T-cell (primary cell): ENCODE measurements around the gene CPNE8. TPM values are rescaled to one million over a fixed set of nuclear protein-coding genes. Genes with fewer than 3 reads are reported as not detected.

ENCODE experiments used
- ATAC-seq, 4 experiments: fragments of 200-7000 bp in 3 of 4; fragments of 150-1000 bp in 1 of 4; cut with Tn5 transposase; replicated peaks in 1 of 4; 1 replicate in 3 of 4; 2 replicates in 1 of 4; pipeline ENCODE4 v1.10.0; 2021; ENCODE audit warnings: moderate library complexity in 3 of 4, mild to moderate bottlenecking in 2 of 4, moderate number of reproducible peaks in 1 of 4
- CTCF ChIA-PET, 2 donors: fragments of 300-600 bp; sonication (Branson Sonifier 250); formaldehyde crosslinking; loops; one replicate each; lab custom pipeline; 2022; ENCODE audit warnings: antibody characterized with exemption in 2 of 2; lab: Charles Lee
- POLR2A ChIA-PET, 2 donors: fragments of 300-600 bp; sonication (Branson Sonifier 250); formaldehyde crosslinking; loops; one replicate each; lab custom pipeline; 2022; ENCODE audit warnings: antibody characterized with exemption in 2 of 2; lab: Charles Lee
- DNase-seq, 35 experiments: peaks; one replicate each; pipeline versions ENCODE4 v3.0.0 to v3.0.0-alpha.2; 2013 to 2023
- H3K27ac ChIP-seq: one replicate; pipeline ENCODE4 v1.5.1; 2013; ENCODE audit warnings: low read length
- H3K27me3 ChIP-seq, 2 experiments: replicated peaks in 1 of 2; 1 replicate in 1 of 2; 2 replicates in 1 of 2; pipeline versions ENCODE4 v1.6.1 to v1.7.0; 2013; ENCODE audit warnings: low read length in 1 of 2, mixed read lengths in 1 of 2; ENCODE audit not compliant: control insufficient read depth in 2 of 2, insufficient read depth in 2 of 2; ENCODE audit errors: extremely low read depth in 1 of 2
- H3K36me3 ChIP-seq, 2 donors: 1 replicate in 1 of 2; 2 replicates in 1 of 2; pipeline versions ENCODE4 v1.6.1 to v1.7.0; 2013; ENCODE audit warnings: low read length in 1 of 2; ENCODE audit not compliant: control insufficient read depth in 2 of 2, insufficient read depth in 1 of 2; ENCODE audit errors: extremely low read depth in 1 of 2
- H3K4me1 ChIP-seq, 2 experiments: 1 replicate in 1 of 2; 2 replicates in 1 of 2; pipeline versions ENCODE4 v1.6.1 to v1.7.0; 2013; ENCODE audit warnings: low read length in 2 of 2, mixed read lengths in 1 of 2; ENCODE audit not compliant: insufficient read depth in 2 of 2, control insufficient read depth in 1 of 2; ENCODE audit errors: extremely low read depth in 1 of 2
- H3K4me3 ChIP-seq, 2 donors: 1 replicate in 1 of 2; 2 replicates in 1 of 2; pipeline versions ENCODE4 v1.5.1 to v1.7.0; 2013; ENCODE audit warnings: mild to moderate bottlenecking in 2 of 2, low read length in 1 of 2, moderate library complexity in 1 of 2; ENCODE audit not compliant: control insufficient read depth in 1 of 2; ENCODE audit errors: extremely low read depth in 1 of 2
- H3K9me3 ChIP-seq: 2 replicates; pipeline ENCODE4 v1.7.0; 2013
- H3K27ac Mint-ChIP-seq, 2 donors: one replicate each; pipeline ENCODE4 v1.8.0; 2020 to 2021; ENCODE audit warnings: mild to moderate bottlenecking in 2 of 2, mixed read lengths in 2 of 2
- H3K27me3 Mint-ChIP-seq, 2 donors: one replicate each; pipeline ENCODE4 v1.8.0; 2021 to 2022; ENCODE audit warnings: mixed read lengths in 2 of 2
- H3K36me3 Mint-ChIP-seq: one replicate; pipeline ENCODE4 v1.8.0; 2021; ENCODE audit warnings: mixed read lengths
- H3K4me1 Mint-ChIP-seq, 3 donors: one replicate each; pipeline ENCODE4 v1.8.0; 2020 to 2022; ENCODE audit warnings: mixed read lengths in 3 of 3, mild to moderate bottlenecking in 1 of 3
- H3K4me3 Mint-ChIP-seq, 3 donors: one replicate each; pipeline ENCODE4 v1.8.0; 2020 to 2022; ENCODE audit warnings: mild to moderate bottlenecking in 3 of 3, mixed read lengths in 3 of 3, moderate library complexity in 3 of 3
- H3K9me3 Mint-ChIP-seq, 3 donors: one replicate each; pipeline ENCODE4 v1.8.0; 2020 to 2022; ENCODE audit warnings: mixed read lengths in 3 of 3
- WGBS: methylation state at CpG from one replicate; pipeline ENCODE4 v1.1.5; 2013; ENCODE audit warnings: missing lambda C conversion rate; ENCODE audit not compliant: insufficient coverage; 5-methylcytosine and 5-hydroxymethylcytosine counted together
- total RNA-seq, 35 experiments: library from RNA in 6 of 35; stranded (reverse) in 6 of 35; fragments of 120-200 nt in 1 of 35; gene quantifications; one replicate each; pipeline versions ENCODE4 v1.2.1 to v1.2.4 and lab custom pipeline; 2013 to 2026

Gene CPNE8
- total RNA-seq, 5 donors from 2014 or later (not counting 1 experiment from before 2014, with no cell fraction given) = 1.8 to 6.1 (median 2.3) TPM

DNA sequence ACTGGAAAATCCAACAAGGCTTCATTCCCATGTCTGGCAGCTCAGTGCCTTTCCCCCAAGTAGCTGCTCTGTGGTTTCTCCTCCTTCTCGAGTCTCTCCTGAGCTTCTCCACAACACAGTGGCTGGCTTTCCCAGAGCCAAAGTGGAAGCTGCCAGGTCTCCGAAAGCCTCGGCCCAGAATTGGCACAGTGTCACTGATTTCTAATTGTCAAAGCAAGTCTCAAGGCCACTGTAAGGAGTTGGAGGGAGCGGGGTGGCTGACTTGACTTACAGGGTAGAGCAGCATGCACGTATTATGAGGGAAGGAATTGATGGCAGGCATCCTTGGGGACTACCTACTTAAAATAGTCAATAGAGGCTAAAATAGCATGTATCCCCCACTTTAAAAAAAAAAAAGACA is 6.7 kb upstream of the CPNE8 start:
- no peak overlapping the region for H3K4me3 ChIP-seq
- Mint-ChIP-seq H3K36me3 (no peaks in the 10 kb centered on the region), H3K4me3 (no peak overlapping the region), H3K27me3 (peaks cover 8 to 21% of the 10 kb centered on the region in 2 donors), H3K4me1 (peaks cover 2 to 3% (median 3%) of the 10 kb centered on the region in 3 donors), H3K27ac (no peak overlapping the region), H3K9me3 (peaks cover 0 to 4% (median 0%) of the 10 kb centered on the region in 3 donors)
- no peaks in the 10 kb centered on the region for H3K4me1 ChIP-seq
- ATAC-seq = no peak
- DNase-seq = no peak
- ChIA-PET POLR2A (no interaction called here), CTCF (no interaction called here)
- H3K27me3 ChIP-seq = no peaks in the 10 kb centered on the region
- H3K27ac ChIP-seq = no peak overlapping the region
- H3K9me3 ChIP-seq = no peaks in the 10 kb centered on the region
- H3K36me3 ChIP-seq = no peaks in the 10 kb centered on the region
- no CpG with 5 or more reads among the region's 5 CpGs for whole genome bisulfite sequencing

DNA sequence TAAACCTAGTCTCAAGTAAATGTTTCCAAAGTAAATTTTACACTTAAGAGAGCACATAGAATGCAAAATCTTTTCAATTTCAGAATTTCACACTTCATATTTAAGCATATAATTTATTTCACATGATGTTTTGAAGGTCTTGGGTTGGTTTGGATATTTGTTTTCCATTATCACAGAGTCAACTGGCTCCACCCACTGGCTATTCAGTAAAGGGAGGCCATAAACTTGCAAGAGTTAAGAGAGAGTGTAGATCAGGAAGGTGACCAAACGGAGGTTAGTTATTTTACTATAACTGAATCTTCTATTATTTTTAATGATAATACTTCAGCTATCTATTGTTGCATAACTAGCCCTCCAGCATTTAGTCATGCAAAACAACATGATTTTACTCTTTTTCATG is 6.2 kb upstream of the CPNE8 start:
- Histone ChIP-seq H3K4me3 (no peak overlapping the region), H3K27ac (no peak overlapping the region), H3K4me1 (no peaks in the 10 kb centered on the region), H3K9me3 (no peaks in the 10 kb centered on the region), H3K27me3 (peaks cover 0 to 3% of the 10 kb centered on the region in 2 experiments), H3K36me3 (no peaks in the 10 kb centered on the region)
- ChIA-PET POLR2A (no interaction called here), CTCF (no interaction called here)
- H3K27me3 Mint-ChIP-seq = peaks cover 12 to 24% of the 10 kb centered on the region in 2 donors
- no CpG with 5 or more reads among the region's 1 CpG for WGBS
- peaks cover 6 to 7% (median 6%) of the 10 kb centered on the region in 3 donors for H3K4me1 Mint-ChIP-seq
- no peak overlapping the region for H3K4me3 Mint-ChIP-seq
- no peaks in the 10 kb centered on the region for H3K36me3 Mint-ChIP-seq
- ATAC-seq (no peak), DNase-seq (no peak)
- H3K9me3 Mint-ChIP-seq = peaks cover 0 to 4% (median 0%) of the 10 kb centered on the region in 3 donors
- H3K27ac Mint-ChIP-seq = no peak overlapping the region

DNA sequence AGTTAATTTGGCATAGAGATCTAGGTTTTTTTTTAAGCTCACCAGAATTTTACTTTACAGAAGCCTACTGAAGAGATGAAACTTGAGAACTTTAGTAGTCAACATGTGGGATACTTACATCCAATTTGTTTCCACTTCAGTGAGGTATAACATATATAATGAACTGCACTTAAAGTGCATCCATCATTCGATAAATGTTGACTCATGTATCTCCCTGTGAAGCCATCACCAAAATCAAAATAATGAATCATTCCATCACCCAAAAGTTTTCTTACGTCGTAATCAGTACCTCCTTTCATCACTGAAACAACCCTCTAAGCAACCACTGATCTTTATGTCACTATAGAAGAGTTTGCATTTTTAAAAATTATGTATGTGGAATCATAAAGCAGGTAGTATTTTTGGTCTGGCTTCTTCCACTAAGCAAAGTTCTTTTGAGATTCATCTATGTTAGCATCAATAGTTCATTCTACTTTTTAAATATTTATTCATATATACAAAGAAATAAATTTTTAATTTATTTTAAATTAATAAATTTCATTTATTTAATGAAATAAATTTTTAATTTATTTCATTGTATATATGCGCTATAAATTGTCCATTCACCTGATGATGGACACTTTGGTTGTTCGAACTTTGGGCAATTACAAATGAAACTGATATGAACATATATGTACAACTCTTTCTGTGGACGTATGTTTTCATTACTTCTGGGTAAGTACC is 2.0 kb upstream of the CPNE8 start:
- H3K4me3 ChIP-seq = peak overlapping the region; percentile 62 to 92
- peaks cover 0 to 24% of the 10 kb centered on the region in 2 experiments for H3K27me3 ChIP-seq
- H3K4me1 ChIP-seq = peaks cover 7 to 17% of the 10 kb centered on the region in 2 experiments
- H3K27ac ChIP-seq = no peak overlapping the region
- Mint-ChIP-seq H3K4me1 (peaks cover 17 to 27% (median 25%) of the 10 kb centered on the region in 3 donors), H3K4me3 (peak overlapping the region; percentile 85 to 93 (median 85)), H3K27ac (no peak overlapping the region), H3K9me3 (no peaks in the 10 kb centered on the region), H3K27me3 (peaks cover 16 to 18% of the 10 kb centered on the region in 2 donors), H3K36me3 (no peaks in the 10 kb centered on the region)
- WGBS = no CpG with 5 or more reads among the region's 6 CpGs
- DNase-seq (no peak), ATAC-seq (no peak)
- H3K9me3 ChIP-seq = no peaks in the 10 kb centered on the region
- ChIA-PET POLR2A (no interaction called here), CTCF (interaction anchor here in 1 of 2 donors (1.2 to 1.8 kb wide), 3 partner anchors 8 to 87 kb away, joined by 7 to 8 read pairs (median 8); no protein-coding TSS in a partner anchor)
- no peaks in the 10 kb centered on the region for H3K36me3 ChIP-seq

DNA sequence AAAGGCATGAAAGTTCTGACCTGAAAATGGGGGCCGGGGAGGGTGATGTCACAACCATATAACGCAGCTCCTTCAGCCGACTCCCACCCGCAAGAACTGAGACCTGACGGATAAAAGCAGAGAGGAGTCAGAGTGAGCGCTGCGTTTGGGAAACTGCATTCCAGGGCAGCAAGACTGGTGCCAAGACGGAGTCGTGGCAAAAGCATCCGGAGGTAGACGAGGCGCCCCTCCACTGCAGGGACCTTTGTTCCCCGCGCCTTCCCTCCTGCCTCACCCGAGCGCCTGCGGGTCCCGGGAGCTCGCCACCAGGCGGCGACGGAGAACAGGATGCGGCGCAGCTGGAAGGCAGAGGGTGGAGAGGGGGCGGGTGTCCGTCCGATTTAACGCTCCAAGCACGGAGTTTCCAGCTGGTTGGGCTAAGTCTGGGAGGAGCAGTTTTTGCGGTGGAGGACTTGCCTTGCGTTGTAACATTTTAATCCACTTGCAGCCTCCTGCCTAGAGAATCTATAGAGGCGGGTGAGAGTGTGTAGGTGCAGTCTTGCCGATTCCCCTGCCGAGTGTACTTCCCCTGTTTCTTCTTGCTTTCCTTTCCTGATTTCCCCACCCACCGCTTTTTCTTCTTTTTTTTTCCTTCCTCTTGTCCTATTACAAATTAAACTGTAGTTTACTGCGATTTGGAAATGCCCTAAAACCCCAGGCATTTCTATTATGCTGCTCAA is 1.2 kb upstream of the CPNE8 start:
- H3K36me3 ChIP-seq = no peaks in the 10 kb centered on the region
- peaks cover 0 to 24% of the 10 kb centered on the region in 2 experiments for H3K27me3 ChIP-seq
- Mint-ChIP-seq H3K4me1 (peaks cover 17 to 31% (median 25%) of the 10 kb centered on the region in 3 donors), H3K4me3 (peak overlapping the region; percentile 85 to 93 (median 85)), H3K9me3 (no peaks in the 10 kb centered on the region), H3K36me3 (no peaks in the 10 kb centered on the region), H3K27ac (peak overlapping the region; percentile 13 to 44), H3K27me3 (peaks cover 16 to 18% of the 10 kb centered on the region in 2 donors)
- ChIA-PET POLR2A (no interaction called here), CTCF (interaction anchor here (0.7 to 1.8 kb wide), 5 partner anchors 9 to 87 kb away, joined by 3 to 8 read pairs (median 7); no protein-coding TSS in a partner anchor)
- H3K27ac ChIP-seq = no peak overlapping the region
- peaks cover 7 to 17% of the 10 kb centered on the region in 2 experiments for H3K4me1 ChIP-seq
- no peaks in the 10 kb centered on the region for H3K9me3 ChIP-seq
- peak in 34 of 35 experiments; percentile 10 to 72 (median 44) for DNase-seq
- peak; percentile 69 to 79 (median 76) for ATAC-seq
- WGBS = 3% methylated on average over 26 of the region's 36 CpGs
- peak overlapping the region; percentile 62 to 92 for H3K4me3 ChIP-seq

DNA sequence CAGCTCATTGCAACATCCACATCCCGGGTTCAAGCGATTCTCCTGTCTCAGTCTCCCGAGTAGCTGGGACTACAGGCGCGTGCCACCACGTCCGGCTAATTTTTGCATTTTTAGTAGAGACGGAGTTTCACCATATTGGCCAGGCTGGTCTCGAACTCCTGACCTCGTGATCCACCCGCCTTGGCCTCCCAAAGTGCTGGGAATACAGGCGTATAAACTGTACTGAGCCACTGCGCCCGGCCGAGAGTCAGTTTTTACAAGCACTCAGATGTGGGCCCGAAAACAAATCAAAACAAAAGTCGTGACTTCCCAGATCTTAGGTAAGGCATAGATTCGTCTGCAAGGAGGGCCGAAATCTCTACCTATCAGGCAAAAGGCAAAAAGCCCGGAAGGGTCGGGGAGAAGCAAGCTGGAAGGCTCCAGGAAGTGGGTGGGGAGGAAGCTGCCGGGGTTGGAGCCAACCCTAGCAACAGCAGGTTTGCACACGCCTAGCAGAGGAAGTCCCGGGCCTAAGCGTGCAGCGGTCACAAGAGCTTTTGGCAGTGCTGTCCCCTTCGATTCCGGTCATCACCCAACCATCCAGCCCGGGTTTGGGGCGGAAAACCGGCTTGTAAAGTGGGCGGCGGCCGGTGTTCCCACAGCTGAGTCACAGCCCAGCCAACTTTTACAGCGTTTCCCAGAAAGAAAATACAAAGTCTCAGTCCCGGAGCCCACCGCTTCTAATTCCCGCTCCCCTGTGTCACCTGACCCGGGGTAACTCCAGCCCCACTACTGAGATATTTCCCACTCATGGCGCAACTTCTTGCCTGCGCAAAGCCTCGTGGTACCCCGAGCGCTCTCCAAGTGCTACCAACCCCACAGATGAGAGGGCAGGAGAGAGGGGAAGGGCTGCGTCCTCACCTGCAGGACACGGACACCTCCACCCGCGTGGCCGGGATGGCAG is 583 bp downstream of the CPNE8 start:
- peaks cover 0 to 24% of the 10 kb centered on the region in 2 experiments for H3K27me3 ChIP-seq
- ATAC-seq (peak; percentile 62 to 70 (median 68)), DNase-seq (peak in 31 of 35 experiments; percentile 1 to 64 (median 23))
- H3K4me3 ChIP-seq = peak overlapping the region; percentile 62 to 92
- Mint-ChIP-seq H3K4me3 (peak overlapping the region; percentile 85 to 93 (median 85)), H3K9me3 (peaks cover 0 to 3% (median 0%) of the 10 kb centered on the region in 3 donors), H3K27ac (peak overlapping the region; percentile 90), H3K27me3 (peaks cover 15 to 18% of the 10 kb centered on the region in 2 donors), H3K4me1 (peaks cover 17 to 34% (median 25%) of the 10 kb centered on the region in 3 donors), H3K36me3 (no peaks in the 10 kb centered on the region)
- H3K27ac ChIP-seq = peak overlapping the region; percentile 56
- ChIA-PET POLR2A (no interaction called here), CTCF (no interaction called here)
- WGBS = 13% methylated on average over 39 of the region's 49 CpGs
- no peaks in the 10 kb centered on the region for H3K36me3 ChIP-seq
- no peaks in the 10 kb centered on the region for H3K9me3 ChIP-seq
- H3K4me1 ChIP-seq = peaks cover 7 to 17% of the 10 kb centered on the region in 2 experiments
